SJCRH30 (cell line): ENCODE data around the gene OST4. TPM values are rescaled to one million over a fixed set of nuclear protein-coding genes. Genes with fewer than 3 reads are reported as not detected.
"Not testable (repeated sequence)": the region's sequence is repeated elsewhere in the genome, so short reads cannot be mapped to it uniquely, and the experiment has no call there.

ENCODE experiments used
- DNase-seq, 2 experiments: peaks; one replicate each; pipeline ENCODE4 v3.0.0-alpha.2; 2015 to 2020
- H3K27ac ChIP-seq: fragments of 250-450 bp; sonication (Bioruptor Pico); 2 replicates; pipeline ENCODE4 v1.5.1; 2020; ENCODE audit warnings: mild to moderate bottlenecking, moderate library complexity
- H3K27me3 ChIP-seq: fragments of 250-450 bp; sonication (Bioruptor Pico); 2 replicates; pipeline ENCODE4 v1.5.1; 2020; ENCODE audit warnings: mild to moderate bottlenecking, moderate library complexity
- H3K36me3 ChIP-seq: fragments of 250-450 bp; sonication (Bioruptor Pico); 2 replicates; pipeline ENCODE4 v1.5.1; 2020; ENCODE audit warnings: mild to moderate bottlenecking, moderate library complexity
- H3K4me1 ChIP-seq: fragments of 250-450 bp; sonication (Bioruptor Pico); 2 replicates; pipeline ENCODE4 v1.5.1; 2020; ENCODE audit warnings: mild to moderate bottlenecking, moderate library complexity
- H3K4me3 ChIP-seq: fragments of 250-450 bp; sonication (Bioruptor Pico); 2 replicates; pipeline ENCODE4 v1.5.1; 2020; ENCODE audit warnings: mild to moderate bottlenecking, moderate library complexity
- H3K9me3 ChIP-seq: fragments of 250-450 bp; sonication (Bioruptor Pico); replicated peaks from 2 replicates; pipeline ENCODE4 v1.5.1; 2020; ENCODE audit warnings: mild to moderate bottlenecking, moderate library complexity
- total RNA-seq: library from RNA; depleted of rRNA; stranded (reverse); fragments of >200 nt; shearing (Covaris generic); gene quantifications from 2 replicates; pipeline ENCODE4 v1.2.3, GENCODE V29; 2014; rRNA removed

The OST4 gene
- total RNA-seq, result 349 and 357 TPM in 2 replicates

GRCh38 chr2:27071277-27071989, at the start of gene OST4:
OST4 (minus strand) TSS chr2:27071654.
- Histone ChIP-seq H3K9me3 (no peaks in the 10 kb centered on the region), H3K36me3 (peaks cover 19% of the 10 kb centered on the region), H3K4me1 (peaks cover 22% of the 10 kb centered on the region), H3K27ac (peak within 1 kb of the TSS; percentile 44), H3K27me3 (no peaks in the 10 kb centered on the region), H3K4me3 (peak within 1 kb of the TSS; percentile 92)
- peak; percentile 91 to 96 for DNase-seq

GRCh38 chr2:27119330-27119670, 47.8 kb upstream of the OST4 start:
- H3K27me3 ChIP-seq, result peaks cover 36% of the 10 kb centered on the region
- DNase-seq, H3K27ac ChIP-seq, H3K36me3 ChIP-seq, H3K4me1 ChIP-seq, H3K9me3 ChIP-seq, H3K4me3 ChIP-seq: not testable (repeated sequence)

- Histone ChIP-seq H3K36me3 (no peaks in the 10 kb centered on the region), H3K9me3 (no peaks in the 10 kb centered on the region), H3K4me3 (no peak within 1 kb of the TSS), H3K27me3 (peaks cover 36% of the 10 kb centered on the region), H3K4me1 (no peaks in the 10 kb centered on the region), H3K27ac (no peak within 1 kb of the TSS)
- DNase-seq, result no peak
Observed at GRCh38 chr2:27118525-27119329, 47.3 kb upstream of the OST4 start, which contains the start of gene CGREF1. CGREF1 (minus strand) TSS chr2:27119128; CDS start chr2:27104366, 14,762 bp downstream.

- DNase-seq, result no peak
- Histone ChIP-seq H3K4me1 (no peaks in the 10 kb centered on the region), H3K27me3 (peaks cover 36% of the 10 kb centered on the region), H3K27ac (no peak overlapping the region), H3K36me3 (no peaks in the 10 kb centered on the region), H3K4me3 (no peak overlapping the region), H3K9me3 (no peaks in the 10 kb centered on the region)
Observed at GRCh38 chr2:27117995-27118524, 46.6 kb upstream of the OST4 start.

- DNase-seq, result no peak
- Histone ChIP-seq H3K4me3 (no peak overlapping the region), H3K27me3 (peaks cover 23% of the 10 kb centered on the region)
Observed at GRCh38 chr2:27115519-27115918, 44.1 kb upstream of the OST4 start.

GRCh38 chr2:27111392-27112078, 40.1 kb upstream of the OST4 start:
- not testable (repeated sequence) for H3K4me3 ChIP-seq, H3K4me1 ChIP-seq, H3K27ac ChIP-seq, DNase-seq, H3K9me3 ChIP-seq, H3K36me3 ChIP-seq
- H3K27me3 ChIP-seq, result peaks cover 18% of the 10 kb centered on the region

More at GRCh38 chr2:27115519-27115918, 44.1 kb upstream of the OST4 start:
- H3K9me3 ChIP-seq, result no peaks in the 10 kb centered on the region
- H3K27ac ChIP-seq, result no peak overlapping the region
- H3K36me3 ChIP-seq, result no peaks in the 10 kb centered on the region
- H3K4me1 ChIP-seq, result no peaks in the 10 kb centered on the region

GRCh38 chr2:27110603-27111352, 39.3 kb upstream of the OST4 start:
- H3K27me3 ChIP-seq, result peaks cover 24% of the 10 kb centered on the region
- DNase-seq, H3K36me3 ChIP-seq, H3K4me3 ChIP-seq, H3K4me1 ChIP-seq, H3K9me3 ChIP-seq, H3K27ac ChIP-seq: not testable (repeated sequence)

- Histone ChIP-seq H3K36me3 (no peaks in the 10 kb centered on the region), H3K9me3 (no peaks in the 10 kb centered on the region), H3K4me3 (no peak overlapping the region), H3K27me3 (peaks cover 30% of the 10 kb centered on the region), H3K27ac (no peak overlapping the region), H3K4me1 (no peaks in the 10 kb centered on the region)
- no peak for DNase-seq
Observed at GRCh38 chr2:27109083-27109482, 37.6 kb upstream of the OST4 start.

GRCh38 chr2:27108221-27108620, 36.8 kb upstream of the OST4 start:
- no peak overlapping the region for H3K4me3 ChIP-seq
- H3K27ac ChIP-seq, result no peak overlapping the region
- H3K9me3 ChIP-seq, result no peaks in the 10 kb centered on the region
- no peaks in the 10 kb centered on the region for H3K36me3 ChIP-seq
- H3K4me1 ChIP-seq, result no peaks in the 10 kb centered on the region
- H3K27me3 ChIP-seq, result peaks cover 36% of the 10 kb centered on the region
- DNase-seq, result no peak

- no peak for DNase-seq
- Histone ChIP-seq H3K27me3 (peaks cover 44% of the 10 kb centered on the region), H3K36me3 (no peaks in the 10 kb centered on the region), H3K4me3 (no peak overlapping the region), H3K27ac (no peak overlapping the region), H3K9me3 (no peaks in the 10 kb centered on the region), H3K4me1 (no peaks in the 10 kb centered on the region)
Observed at GRCh38 chr2:27105981-27106380, 34.5 kb upstream of the OST4 start.

GRCh38 chr2:27102329-27102728, 30.9 kb upstream of the OST4 start:
- Histone ChIP-seq H3K4me1 (no peaks in the 10 kb centered on the region), H3K27ac (no peak overlapping the region), H3K36me3 (no peaks in the 10 kb centered on the region), H3K4me3 (no peak overlapping the region), H3K27me3 (peaks cover 44% of the 10 kb centered on the region), H3K9me3 (no peaks in the 10 kb centered on the region)
- no peak for DNase-seq

GRCh38 chr2:27100036-27100435, 28.6 kb upstream of the OST4 start:
- H3K27ac ChIP-seq, result no peak overlapping the region
- DNase-seq, result no peak
- H3K9me3 ChIP-seq, result no peaks in the 10 kb centered on the region
- no peak overlapping the region for H3K4me3 ChIP-seq
- H3K36me3 ChIP-seq, result no peaks in the 10 kb centered on the region
- H3K4me1 ChIP-seq, result no peaks in the 10 kb centered on the region
- peaks cover 25% of the 10 kb centered on the region for H3K27me3 ChIP-seq

GRCh38 chr2:27099334-27099955, 28.0 kb upstream of the OST4 start:
- Histone ChIP-seq H3K4me1 (no peaks in the 10 kb centered on the region), H3K9me3 (no peaks in the 10 kb centered on the region), H3K27me3 (peaks cover 19% of the 10 kb centered on the region), H3K36me3 (no peaks in the 10 kb centered on the region), H3K4me3 (no peak overlapping the region), H3K27ac (no peak overlapping the region)
- DNase-seq, result no peak

- Histone ChIP-seq H3K9me3 (no peaks in the 10 kb centered on the region), H3K27me3 (peaks cover 16% of the 10 kb centered on the region), H3K27ac (no peak overlapping the region), H3K4me1 (no peaks in the 10 kb centered on the region), H3K36me3 (no peaks in the 10 kb centered on the region), H3K4me3 (no peak overlapping the region)
- DNase-seq, result no peak
Observed at GRCh38 chr2:27097341-27097740, 25.9 kb upstream of the OST4 start.
